Left colon (tissue), 2 donors: ENCODE data around the gene CDC20. TPM values are rescaled to one million over a fixed set of nuclear protein-coding genes. Genes with fewer than 3 reads are reported as not detected.
A peak's percentile ranks its signal among the peaks of the same experiment; 100 is the strongest.

ENCODE experiments used
- ATAC-seq: fragments of 200-7000 bp; cut with Tn5 transposase; one replicate; pipeline ENCODE4 v1.9.1; 2020; ENCODE audit warnings: mild to moderate bottlenecking, moderate library complexity
- DNase-seq, 2 donors: peaks; one replicate each; pipeline ENCODE4 v3.0.0-alpha.2; 2020
- intact Hi-C, 2 donors: fragments of 100-400 bp; cut with DNase I in 1 of 2; cut with micrococcal nuclease in 1 of 2; formaldehyde crosslinking; loops; one replicate each; pipeline versions ENCODE4 v1.11.2 to v1.14.0; 2022; cut with DNase I, micrococcal nuclease
- total RNA-seq, 2 donors: library from RNA; stranded (reverse); fragmentation: NEBNext Ultra II Directional; extraction: Animal tissue kit (Norgen Biotek cat#: 25700); gene quantifications; one replicate each; pipeline ENCODE4 v1.2.1, GENCODE V29; 2021
- donor health status: DM: no; HTN: no; CAD: no.
- donor health status: DM: yes; HTN: yes; CAD: no.

CDC20 gene
- total RNA-seq, 2 donors from 2014 or later = 10.5 to 24.3 TPM

DNA sequence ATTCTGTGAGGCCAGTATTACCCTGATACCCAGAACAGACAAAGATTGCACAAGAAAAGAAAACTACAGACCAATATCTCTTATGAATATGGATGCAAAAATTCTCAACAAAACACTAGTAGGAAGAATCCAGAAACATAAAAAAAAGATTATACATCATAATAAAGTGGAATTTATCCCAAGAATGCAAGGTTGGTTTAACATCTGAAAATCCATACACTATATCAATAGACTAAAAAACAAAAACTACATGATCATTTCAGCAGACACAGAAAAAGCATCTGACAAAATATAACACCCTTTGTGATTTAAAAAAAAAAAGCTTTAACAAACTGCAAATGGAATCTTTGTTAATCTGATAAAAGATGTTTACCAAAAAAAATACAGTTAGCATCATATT, 33.4 kb upstream of the CDC20 start:
- ATAC-seq (no peak), DNase-seq (no peak)
- intact Hi-C loops = no loop called here

DNA sequence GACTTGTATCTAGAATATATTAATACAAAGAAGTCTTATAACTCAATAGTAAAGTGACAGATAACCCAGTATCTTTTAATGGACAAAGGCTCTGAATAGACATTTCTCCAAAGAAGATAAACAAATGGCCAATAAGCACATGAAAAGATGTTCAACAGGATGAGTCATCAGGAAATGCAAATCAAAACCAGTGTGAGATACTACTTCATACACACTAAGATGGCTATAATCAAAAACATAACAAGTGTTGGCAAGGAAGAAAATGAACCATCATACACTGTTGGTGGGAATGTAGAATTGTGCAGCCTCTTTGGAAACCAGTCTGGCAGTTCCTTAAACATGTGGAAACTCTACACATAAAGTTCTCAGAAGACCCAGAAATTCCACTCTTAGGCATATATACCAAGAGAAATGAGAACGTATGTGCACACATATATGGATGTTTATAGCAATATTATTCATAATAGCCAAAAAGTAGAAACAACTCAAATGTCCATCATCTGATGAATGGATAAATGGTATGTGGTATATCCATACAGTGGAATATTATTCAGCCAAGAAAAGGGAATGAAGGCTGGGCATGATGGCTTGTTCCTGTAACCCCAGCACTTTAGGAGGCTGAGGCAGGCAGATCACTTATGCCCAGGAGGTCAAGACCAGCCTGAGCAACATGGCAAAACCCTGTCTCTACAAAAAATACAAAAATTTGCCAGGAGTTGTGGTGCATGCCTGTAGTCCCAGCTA, 31.1 kb upstream of the CDC20 start:
- intact Hi-C loops = no loop called here
- DNase-seq (no peak), ATAC-seq (peak; percentile 45)

DNA sequence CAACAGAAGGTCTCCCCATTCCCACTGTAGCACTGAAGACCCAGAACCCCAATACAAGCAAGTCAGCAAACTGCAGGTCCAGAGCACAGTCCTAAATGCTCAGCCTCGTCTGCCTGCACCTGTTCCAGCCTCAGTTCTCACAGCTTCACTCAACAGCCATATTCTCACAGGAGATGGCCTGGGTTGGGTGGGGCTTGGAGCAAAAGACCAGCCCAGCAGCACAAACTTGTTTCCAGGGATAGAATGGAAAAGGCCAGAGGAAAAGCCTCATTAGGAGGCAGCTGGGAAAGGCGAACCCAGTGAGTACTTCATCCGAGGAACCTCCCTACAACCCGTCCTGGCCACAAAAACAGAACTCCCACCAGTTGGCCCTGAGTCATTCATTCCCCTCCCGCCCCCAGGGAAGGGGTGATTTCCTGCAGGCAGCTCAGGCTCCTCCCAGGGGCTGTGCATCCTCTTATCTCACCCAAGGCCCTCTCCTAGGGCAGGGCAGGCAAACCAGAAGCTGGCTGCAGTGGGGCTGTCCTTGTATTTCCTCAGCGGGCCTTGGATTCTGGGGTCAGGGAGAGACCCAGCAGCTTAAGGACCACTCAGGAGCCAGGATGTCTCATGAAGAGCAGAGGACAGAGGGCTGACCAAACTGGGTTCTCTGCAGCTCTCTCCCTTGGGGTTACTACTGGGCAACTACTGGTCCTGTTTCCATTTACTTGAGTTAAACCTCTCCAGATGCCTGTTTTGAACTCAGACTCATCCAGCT, 28.6 kb upstream of the CDC20 start:
- intact Hi-C loops = no loop called here
- peak in 1 of 2 donors; percentile 30 for DNase-seq
- peak; percentile 85 for ATAC-seq

DNA sequence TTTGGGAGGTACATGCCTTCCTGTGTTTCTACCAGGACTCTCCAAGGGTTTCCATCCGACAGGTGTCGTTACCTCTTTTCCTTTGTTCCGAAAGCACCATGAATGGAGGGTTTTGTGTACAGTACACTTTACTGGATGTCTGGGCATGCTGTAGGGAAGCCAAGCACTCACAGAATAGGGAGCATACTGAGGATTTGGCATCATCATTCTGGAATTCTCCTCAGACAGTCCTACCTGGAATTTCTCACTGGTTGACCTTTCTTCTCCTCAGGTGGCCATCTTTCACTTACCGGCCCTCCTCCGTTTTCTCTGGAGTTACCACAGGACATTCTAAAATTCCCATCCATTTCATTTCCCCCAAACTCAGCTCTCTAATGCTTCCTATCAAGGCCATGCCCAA, 27.1 kb upstream of the CDC20 start:
- intact Hi-C loops = no loop called here
- DNase-seq (no peak), ATAC-seq (no peak)

DNA sequence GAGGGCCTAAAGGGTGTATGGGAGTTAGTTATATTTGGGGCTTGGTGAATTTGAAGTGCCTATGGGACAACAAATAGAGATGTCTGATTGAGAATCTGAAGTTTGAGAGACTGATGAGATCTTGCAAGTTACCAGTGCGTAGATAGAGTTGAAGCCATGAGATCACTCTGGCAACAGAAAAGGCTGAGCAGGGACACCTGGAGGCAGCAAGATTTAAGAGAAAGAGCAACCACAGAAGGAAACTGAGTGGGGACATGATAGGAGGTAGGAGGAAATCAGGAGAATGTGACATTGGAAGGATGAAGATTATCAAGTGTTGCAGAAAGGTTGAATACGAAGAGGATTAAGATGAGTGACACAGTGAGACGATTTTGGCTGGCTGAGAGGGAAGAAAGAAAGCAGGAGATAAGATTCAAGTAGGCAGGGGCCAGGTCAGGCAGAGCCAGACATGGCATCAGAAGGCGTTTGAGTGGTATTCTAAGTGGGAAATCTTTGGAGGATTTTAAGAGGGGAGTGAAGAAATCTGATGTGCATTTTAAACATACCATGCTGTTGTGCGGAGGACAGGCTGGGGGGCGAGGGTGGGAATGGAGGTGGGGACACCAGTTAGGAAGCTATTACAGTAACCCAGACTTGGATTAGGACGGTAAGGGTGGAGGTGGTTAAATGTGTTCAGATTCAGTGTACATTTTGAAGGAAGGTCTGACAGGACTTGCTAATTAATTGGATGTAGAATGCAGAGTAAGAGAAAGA, 24.2 kb upstream of the CDC20 start:
- intact Hi-C loops = no loop called here
- DNase-seq = no peak
- no peak for ATAC-seq

DNA sequence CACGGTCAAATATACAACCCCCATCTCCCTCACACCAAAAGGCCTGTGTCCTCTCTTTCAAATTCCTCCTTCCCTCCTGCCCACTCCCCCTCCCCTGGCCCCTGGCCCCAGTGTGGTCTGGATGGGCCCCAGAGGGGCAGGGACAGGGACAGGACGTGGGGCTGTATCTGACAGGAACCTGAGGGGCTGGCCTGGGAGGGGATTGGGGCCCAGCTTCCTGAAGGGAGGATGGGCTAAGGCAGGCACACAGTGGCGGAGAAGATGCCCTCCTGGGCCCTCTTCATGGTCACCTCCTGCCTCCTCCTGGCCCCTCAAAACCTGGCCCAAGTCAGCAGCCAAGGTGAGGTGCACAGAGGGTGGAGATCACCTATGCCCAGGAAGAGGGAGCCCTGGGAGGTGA, 21.2 kb upstream of the CDC20 start, which contains the start of gene MPL:
Gene MPL (plus strand): TSS at position 231 of the 400 bp plus-strand sequence. CDS start 31 bp downstream, at position 262.
- ATAC-seq (no peak), DNase-seq (no peak)
- intact Hi-C loops = no loop called here

DNA sequence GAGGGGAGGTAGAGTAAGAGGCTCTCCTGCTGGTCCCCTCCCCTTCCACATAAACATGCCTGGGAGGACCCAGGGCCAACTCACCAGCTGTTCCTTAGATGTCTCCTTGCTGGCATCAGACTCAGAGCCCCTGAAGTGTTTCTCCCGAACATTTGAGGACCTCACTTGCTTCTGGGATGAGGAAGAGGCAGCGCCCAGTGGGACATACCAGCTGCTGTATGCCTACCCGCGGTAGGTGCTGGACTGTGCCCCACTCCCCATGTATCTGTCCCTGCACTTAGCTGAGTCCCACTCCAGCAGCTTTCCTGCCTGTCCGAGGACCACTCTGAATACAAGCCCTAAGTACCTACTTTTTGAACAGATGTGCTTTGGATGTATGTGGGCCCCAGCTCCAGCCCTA, 20.8 kb upstream of the CDC20 start:
- no peak for DNase-seq
- intact Hi-C loops = no loop called here
- no peak for ATAC-seq

DNA sequence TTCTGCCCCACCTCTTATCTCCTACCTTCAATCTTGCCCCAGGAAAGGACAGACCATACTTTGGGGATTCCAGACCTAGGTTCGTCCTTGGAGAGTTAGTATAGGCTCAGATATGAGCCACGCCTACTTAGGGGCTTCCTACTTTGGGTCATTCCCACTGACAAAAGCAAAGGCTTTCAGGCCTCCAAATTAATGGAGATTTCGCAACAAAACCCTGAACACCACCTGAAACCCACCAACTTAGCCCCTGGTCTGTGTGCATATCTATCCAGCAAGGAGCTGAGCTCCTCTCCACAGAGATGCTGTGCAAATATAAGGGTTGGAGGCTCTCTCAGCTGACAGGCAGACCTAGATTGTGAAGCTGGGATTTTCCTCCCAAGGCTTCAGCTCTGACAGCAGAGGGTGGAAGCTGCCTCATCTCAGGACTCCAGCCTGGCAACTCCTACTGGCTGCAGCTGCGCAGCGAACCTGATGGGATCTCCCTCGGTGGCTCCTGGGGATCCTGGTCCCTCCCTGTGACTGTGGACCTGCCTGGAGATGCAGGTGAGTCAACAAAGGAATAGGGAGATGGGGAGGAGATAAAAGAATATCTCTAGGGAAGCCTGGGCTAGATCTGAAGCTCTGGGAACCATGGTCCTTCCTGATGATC, 19.1 kb upstream of the CDC20 start:
- ATAC-seq (no peak), DNase-seq (no peak)
- intact Hi-C loops = no loop called here

DNA sequence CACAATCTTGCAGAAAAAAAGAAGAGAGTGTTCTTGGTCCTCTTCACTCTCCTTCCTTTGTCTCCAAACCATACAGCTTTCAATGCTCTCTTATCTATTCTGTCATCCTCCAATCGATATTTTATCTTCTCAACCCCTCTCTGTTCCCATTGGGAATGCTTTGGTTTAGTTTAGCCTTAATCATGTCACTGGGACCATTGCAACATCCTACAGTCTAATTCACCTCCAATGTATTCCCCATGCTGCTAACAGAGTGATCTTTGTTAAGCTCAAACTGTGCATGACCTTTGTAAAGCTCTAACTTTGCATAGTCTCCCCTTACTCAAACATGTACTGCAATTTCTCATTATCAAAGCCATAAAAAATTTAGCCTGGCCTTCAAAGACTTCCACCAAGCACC, 18.2 kb upstream of the CDC20 start:
- intact Hi-C loops = no loop called here
- ATAC-seq = no peak

DNA sequence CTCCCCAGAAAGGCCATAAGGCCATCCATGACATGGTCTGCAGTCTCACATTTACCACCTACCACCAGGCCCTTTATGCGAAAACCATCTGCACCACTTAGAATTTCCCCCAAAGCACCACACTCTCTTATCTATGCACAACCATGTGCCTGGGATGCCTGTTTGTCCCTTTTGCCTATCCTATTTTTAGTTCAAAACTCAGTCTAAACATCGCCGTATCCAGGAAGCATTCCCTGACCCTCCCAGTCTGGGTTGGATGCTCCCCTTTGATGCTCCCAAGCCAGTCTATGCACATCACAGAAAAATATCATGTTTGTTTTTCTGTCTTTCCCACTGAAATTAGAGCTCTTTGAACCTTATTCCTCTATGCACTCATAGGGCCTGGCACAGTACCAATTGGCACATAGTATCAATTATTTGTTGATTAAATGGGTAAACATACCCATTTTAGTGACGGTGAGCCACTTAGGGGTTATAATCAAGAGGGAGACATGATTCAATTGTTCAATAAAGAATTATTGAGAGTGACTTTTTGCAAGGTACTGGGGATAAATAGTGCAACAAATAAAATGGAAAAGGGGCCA, 14.4 kb upstream of the CDC20 start:
- intact Hi-C loops = no loop called here
- DNase-seq (no peak), ATAC-seq (no peak)

More for the DNA sequence above, 18.2 kb upstream of the CDC20 start:
- DNase-seq = no peak

DNA sequence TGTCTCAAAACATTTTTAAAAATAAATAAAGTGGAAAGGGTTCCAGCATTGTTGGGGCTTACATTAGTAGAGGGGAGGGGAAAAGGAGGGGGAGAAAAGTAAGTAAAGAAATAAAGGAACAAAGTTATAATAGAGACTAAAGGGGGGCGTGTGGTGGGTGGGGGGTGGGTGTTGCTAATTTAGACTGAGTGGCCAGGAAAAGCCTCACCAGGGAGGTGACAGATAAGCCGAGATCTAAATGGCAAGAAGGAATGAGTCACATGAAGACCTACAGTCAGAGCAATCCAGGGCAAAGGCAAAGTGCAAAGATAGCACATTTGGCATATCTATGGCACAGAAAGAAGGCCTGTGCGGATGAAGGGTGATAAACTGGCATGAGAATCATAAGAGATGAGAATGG, 13.7 kb upstream of the CDC20 start:
- intact Hi-C loops = no loop called here
- peak; percentile 27 for ATAC-seq
- no peak for DNase-seq

DNA sequence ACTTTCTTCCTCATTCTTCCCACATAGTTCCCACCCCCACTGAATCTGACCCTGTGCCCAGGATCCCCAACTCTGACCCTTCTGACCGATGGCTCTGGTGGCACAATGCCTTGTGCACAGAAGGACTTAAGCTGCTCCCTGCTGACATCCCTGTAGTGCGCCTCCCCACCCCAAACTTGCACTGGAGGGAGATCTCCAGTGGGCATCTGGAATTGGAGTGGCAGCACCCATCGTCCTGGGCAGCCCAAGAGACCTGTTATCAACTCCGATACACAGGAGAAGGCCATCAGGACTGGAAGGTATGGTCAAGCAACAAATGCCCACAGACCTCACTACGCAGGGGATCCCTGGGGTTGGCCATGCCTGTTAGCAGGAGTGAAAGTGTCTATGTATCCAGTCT, 12.1 kb upstream of the CDC20 start:
- ATAC-seq (no peak), DNase-seq (no peak)
- intact Hi-C loops = no loop called here

DNA sequence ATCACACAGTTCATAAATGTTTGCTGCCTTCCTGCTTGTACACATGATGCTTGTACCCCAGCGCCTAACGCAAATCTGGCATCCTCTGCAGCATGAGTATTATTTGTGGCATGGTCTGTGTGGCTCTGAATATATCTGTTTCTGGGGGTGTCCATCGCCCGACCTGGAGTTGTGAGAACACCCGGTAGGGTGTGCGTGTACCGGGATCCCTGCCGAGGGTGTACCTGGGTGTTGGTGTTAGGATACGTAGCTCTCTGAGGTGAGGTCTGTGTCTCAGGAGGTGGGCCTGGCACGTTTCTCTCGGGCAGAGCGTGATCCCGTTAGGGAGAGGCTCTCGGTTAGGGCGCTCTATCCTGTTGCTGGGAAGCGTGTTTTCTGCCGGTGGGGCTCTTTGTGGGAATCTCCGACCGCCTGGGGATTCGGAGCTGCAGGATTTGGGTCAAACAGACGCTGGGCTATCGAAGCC, 10.4 kb upstream of the CDC20 start:
- ATAC-seq (peak; percentile 32), DNase-seq (peak in 1 of 2 donors; percentile 43)
- intact Hi-C loops = no loop called here

DNA sequence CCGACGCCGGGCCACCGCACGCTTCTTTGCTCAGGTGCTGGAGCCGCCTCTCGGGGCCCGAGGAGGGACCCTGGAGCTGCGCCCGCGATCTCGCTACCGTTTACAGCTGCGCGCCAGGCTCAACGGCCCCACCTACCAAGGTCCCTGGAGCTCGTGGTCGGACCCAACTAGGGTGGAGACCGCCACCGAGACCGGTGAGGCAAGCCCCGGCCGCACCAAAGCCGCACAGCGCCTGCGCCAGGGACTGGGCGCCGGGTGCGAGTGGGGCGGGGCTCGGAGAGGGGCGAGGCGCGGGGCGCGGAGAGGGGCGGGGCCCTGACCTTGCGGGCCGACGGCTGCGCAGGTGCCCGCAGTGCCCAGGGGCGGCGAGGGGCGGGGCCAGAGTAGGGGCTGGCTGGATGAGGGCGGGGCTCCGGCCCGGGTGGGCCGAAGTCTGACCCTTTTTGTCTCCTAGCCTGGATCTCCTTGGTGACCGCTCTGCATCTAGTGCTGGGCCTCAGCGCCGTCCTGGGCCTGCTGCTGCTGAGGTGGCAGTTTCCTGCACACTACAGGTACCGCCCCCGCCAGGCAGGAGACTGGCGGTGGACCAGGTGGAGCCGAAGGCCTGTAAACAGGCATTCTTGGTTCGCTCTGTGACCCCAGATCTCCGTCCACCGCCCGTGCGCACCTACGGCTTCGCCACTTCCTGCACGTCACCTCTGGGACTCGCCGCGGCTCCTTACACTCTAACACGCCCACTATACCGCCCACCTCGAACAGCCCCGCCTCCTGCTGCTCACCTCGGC, 9.8 kb upstream of the CDC20 start:
- intact Hi-C loops = no loop called here
- peak; percentile 94 to 96 for DNase-seq
- ATAC-seq = peak; percentile 87

DNA sequence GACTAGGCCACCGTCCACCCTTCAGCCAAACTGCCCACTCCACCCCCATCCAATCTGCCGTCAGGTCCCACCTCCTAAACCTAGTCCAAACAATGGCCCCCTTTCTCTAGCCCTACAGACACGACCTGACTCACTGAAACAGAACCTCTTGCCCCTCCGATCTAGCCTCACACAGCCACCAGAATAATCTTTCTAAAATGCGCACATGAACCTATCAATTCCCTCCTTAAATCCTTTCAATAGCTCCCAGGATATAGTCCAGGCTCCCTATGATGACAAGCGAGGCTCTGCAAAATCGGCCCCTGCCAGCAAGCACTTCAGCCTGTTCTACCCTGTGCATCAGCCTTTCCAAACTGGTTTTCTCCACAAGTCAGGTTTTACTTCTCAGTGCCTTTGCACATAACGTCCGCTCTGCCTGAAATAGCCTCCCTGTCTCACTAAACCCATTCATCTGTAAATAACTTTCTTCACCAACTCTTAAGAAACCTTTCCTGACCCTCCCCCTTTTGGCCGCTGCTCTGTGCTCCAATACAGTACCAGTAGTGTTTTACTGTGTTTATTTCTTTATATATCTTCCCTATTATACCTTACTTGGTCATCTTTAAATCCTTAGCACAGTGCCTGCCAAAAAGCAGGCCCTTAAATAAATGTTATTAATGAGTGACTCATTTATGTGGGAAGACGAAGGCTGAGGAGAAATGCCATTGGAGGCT, 9.0 kb upstream of the CDC20 start:
- DNase-seq = peak in 1 of 2 donors; percentile 47
- ATAC-seq = no peak
- intact Hi-C loops = no loop called here

DNA sequence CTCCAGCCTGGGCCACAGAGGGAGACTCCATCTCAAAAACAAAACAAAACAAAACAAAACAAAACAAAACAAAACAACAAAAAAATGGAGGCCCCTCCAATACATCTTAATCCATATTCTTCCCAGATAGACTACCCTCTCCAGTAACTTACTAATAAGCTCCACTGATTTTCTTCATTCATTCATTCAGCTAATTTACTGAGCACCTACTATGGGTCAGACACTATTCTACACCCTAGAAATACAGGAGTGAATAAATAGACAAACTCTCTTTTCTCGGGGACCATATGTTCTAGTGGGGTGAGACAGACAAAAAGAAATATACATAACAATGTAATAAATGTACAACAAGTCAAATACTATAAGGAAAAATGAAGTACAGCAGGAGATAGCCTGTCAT, 7.8 kb upstream of the CDC20 start:
- DNase-seq (no peak), ATAC-seq (no peak)
- intact Hi-C loops = no loop called here
